NCI-H2227 treated with DMSO at 0.1 percent for 48 hours (cell line): ENCODE measurements around the gene LASP1NB.
A peak's percentile ranks its signal among the peaks of the same experiment; 100 is the strongest.
"Not testable (repeated sequence)": the region's sequence is repeated elsewhere in the genome, so short reads cannot be mapped to it uniquely, and the experiment has no call there.

Experiments used
- DNase-seq: peaks from one replicate; lab custom pipeline; 2025; lab: John Stamatoyannopoulos, UW

LASP1NB gene

GRCh38 chr17:38918129-38918913 lies 7.1 kb upstream of the LASP1NB start:
- DNase-seq: no peak

- no peak for DNase-seq
Measured at GRCh38 chr17:38918916-38919315, 6.5 kb upstream of the LASP1NB start.

- DNase-seq: no peak
Measured at GRCh38 chr17:38919316-38920078, 5.9 kb upstream of the LASP1NB start.

- DNase-seq: no peak
Measured at GRCh38 chr17:38920374-38921291, 4.8 kb upstream of the LASP1NB start.

- no peak for DNase-seq
Measured at GRCh38 chr17:38921756-38922411, 3.5 kb upstream of the LASP1NB start.

GRCh38 chr17:38922538-38923297 lies 2.7 kb upstream of the LASP1NB start:
- peak; percentile 57 for DNase-seq

GRCh38 chr17:38926293-38927070 lies 1.1 kb downstream of the LASP1NB start:
- DNase-seq: no peak

- DNase-seq: not testable (repeated sequence)
Measured at GRCh38 chr17:38930782-38931181, 5.4 kb downstream of the LASP1NB start.

- DNase-seq: not testable (repeated sequence)
Measured at GRCh38 chr17:38933962-38934361, 8.5 kb downstream of the LASP1NB start.

GRCh38 chr17:38939987-38940386 lies 14.6 kb downstream of the LASP1NB start:
- no peak for DNase-seq

- DNase-seq: no peak
Measured at GRCh38 chr17:38940404-38940803, 15.0 kb downstream of the LASP1NB start.

- DNase-seq: no peak
Measured at GRCh38 chr17:38942696-38943334, 17.4 kb downstream of the LASP1NB start.

- no peak for DNase-seq
Measured at GRCh38 chr17:38943607-38944006, 18.2 kb downstream of the LASP1NB start.

- no peak for DNase-seq
Measured at GRCh38 chr17:38947189-38947588, 21.8 kb downstream of the LASP1NB start.

GRCh38 chr17:38953800-38954199 lies 28.4 kb downstream of the LASP1NB start:
- DNase-seq: not testable (repeated sequence)

GRCh38 chr17:38958326-38958725 lies 32.9 kb downstream of the LASP1NB start:
- DNase-seq: no peak

- no peak for DNase-seq
Measured at GRCh38 chr17:38958756-38959155, 33.3 kb downstream of the LASP1NB start.

GRCh38 chr17:38959508-38959907 lies 34.1 kb downstream of the LASP1NB start:
- no peak for DNase-seq

GRCh38 chr17:38960402-38960801 lies 35.0 kb downstream of the LASP1NB start:
- DNase-seq: no peak

- DNase-seq: no peak
Measured at GRCh38 chr17:38961413-38961812, 36.0 kb downstream of the LASP1NB start.
